Posterior cingulate gyrus (tissue), 11 donors: Measurements from ENCODE around the gene TAS2R30.
A peak's percentile ranks its signal among the peaks of the same experiment; 100 is the strongest.
"Not testable (repeated sequence)": the region's sequence is repeated elsewhere in the genome, so short reads cannot be mapped to it uniquely, and the experiment has no call there.

Source experiments
- DNase-seq, 10 donors: peaks; one replicate each; pipeline versions ENCODE4 v3.0.0 to v3.0.0-alpha.2; 2020 to 2021; ENCODE audit warnings: mixed read lengths in 3 of 10
- intact Hi-C: fragments of 100-400 bp; cut with DNase I; formaldehyde crosslinking; loops from one replicate; pipeline ENCODE4 v1.15.1; 2023

Gene TAS2R30

GRCh38 chr12:11130999-11131398 is 3.4 kb downstream of the TAS2R30 start:
- DNase-seq = no peak
- intact Hi-C loops = no loop called here

GRCh38 chr12:11130382-11130781 is 4.1 kb downstream of the TAS2R30 start:
- intact Hi-C loops = no loop called here
- peak in 1 of 10 donors; percentile 14 for DNase-seq

- intact Hi-C loops, DNase-seq: not testable (repeated sequence)
Measured at GRCh38 chr12:11114130-11114529, 20.3 kb downstream of the TAS2R30 start.

- DNase-seq, intact Hi-C loops: not testable (repeated sequence)
Measured at GRCh38 chr12:11111213-11111612, 23.2 kb downstream of the TAS2R30 start.

- DNase-seq = no peak
- intact Hi-C loops = no loop called here
Measured at GRCh38 chr12:11108862-11109261, 25.6 kb downstream of the TAS2R30 start.

- intact Hi-C loops = no loop called here
Measured at GRCh38 chr12:11107719-11108118, 26.7 kb downstream of the TAS2R30 start.

GRCh38 chr12:11106288-11106687 is 28.2 kb downstream of the TAS2R30 start:
- intact Hi-C loops = no loop called here
- no peak for DNase-seq

More at GRCh38 chr12:11107719-11108118, 26.7 kb downstream of the TAS2R30 start:
- DNase-seq = no peak

GRCh38 chr12:11105546-11105945 is 28.9 kb downstream of the TAS2R30 start:
- intact Hi-C loops = no loop called here
- no peak for DNase-seq

- intact Hi-C loops = loop anchor here (5.0 kb wide), 1 partner anchor 58 kb away; no protein-coding TSS in a partner anchor
- not testable (repeated sequence) for DNase-seq
Measured at GRCh38 chr12:11094910-11095309, 39.5 kb downstream of the TAS2R30 start.

GRCh38 chr12:11092128-11092527 is 42.3 kb downstream of the TAS2R30 start, which contains the start of gene TAS2R43:
Gene TAS2R43, minus strand, starts transcription at chr12:11092313. Its CDS starts 84 bp downstream, at chr12:11092229.
- intact Hi-C loops = no loop called here
- no peak for DNase-seq

GRCh38 chr12:11089246-11089645 is 45.2 kb downstream of the TAS2R30 start:
- DNase-seq = no peak
- intact Hi-C loops = no loop called here

GRCh38 chr12:11085419-11085818 is 49.0 kb downstream of the TAS2R30 start:
- no peak for DNase-seq
- intact Hi-C loops = no loop called here
